HG03060 (cell line): ENCODE data around the gene VPS13C.

Experiments
- ATAC-seq: cut with Tn5 transposase; IDR thresholded peaks from one replicate; pipeline ENCODE4 v1.9.1; 2021; ENCODE audit warnings: low read depth, moderate number of reproducible peaks; ENCODE audit not compliant: unreplicated experiment

The VPS13C gene

DNA sequence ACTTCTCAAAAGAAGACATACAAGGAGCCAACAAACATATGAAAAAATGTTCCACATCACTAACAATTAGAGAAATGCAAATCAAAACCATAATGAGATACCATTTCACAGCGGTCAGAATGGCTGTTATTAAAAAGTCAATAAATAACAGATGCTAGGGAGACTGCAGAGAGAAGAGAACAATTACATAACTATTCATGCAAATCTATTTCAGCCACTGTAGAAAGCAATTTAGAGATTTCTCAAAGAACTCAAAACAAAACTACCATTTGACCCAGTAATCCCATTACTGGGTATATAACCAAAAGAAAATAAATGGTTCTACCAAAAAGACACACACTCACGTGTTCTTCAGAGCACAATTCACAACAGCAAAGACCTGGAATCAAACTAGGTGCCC lies 116.3 kb downstream of the VPS13C start:
- no peak for ATAC-seq

- ATAC-seq = no peak
Measured at GRCh38 chr15:61938249-61938648, 122.0 kb downstream of the VPS13C start.

GRCh38 chr15:61936528-61937195 lies 123.6 kb downstream of the VPS13C start:
- ATAC-seq = no peak

- ATAC-seq = no peak
Measured at GRCh38 chr15:61935493-61935892, 124.8 kb downstream of the VPS13C start.

DNA sequence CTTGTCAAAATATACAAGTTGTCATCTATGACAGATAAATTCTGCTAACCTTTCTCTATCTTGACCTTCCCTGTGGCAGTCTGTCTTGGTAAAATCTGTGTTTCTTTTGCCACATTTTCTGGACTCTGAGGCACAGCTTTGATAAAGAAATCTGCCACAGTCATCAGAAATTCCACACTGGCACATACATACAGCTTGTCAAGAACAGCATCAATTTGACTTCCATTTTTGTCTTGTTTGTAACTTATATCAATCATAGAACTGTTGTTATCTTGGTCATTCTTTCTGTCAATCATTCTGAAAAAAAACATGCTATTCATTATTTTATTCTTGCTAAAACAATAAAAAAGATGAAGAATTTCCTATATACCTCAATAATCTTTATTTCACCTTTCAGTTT lies 130.8 kb downstream of the VPS13C start:
- no peak for ATAC-seq

GRCh38 chr15:61923173-61923572 lies 137.1 kb downstream of the VPS13C start:
- no peak for ATAC-seq

GRCh38 chr15:61921093-61921492 lies 139.2 kb downstream of the VPS13C start:
- ATAC-seq = no peak

GRCh38 chr15:61917457-61917856 lies 142.8 kb downstream of the VPS13C start:
- ATAC-seq = no peak

DNA sequence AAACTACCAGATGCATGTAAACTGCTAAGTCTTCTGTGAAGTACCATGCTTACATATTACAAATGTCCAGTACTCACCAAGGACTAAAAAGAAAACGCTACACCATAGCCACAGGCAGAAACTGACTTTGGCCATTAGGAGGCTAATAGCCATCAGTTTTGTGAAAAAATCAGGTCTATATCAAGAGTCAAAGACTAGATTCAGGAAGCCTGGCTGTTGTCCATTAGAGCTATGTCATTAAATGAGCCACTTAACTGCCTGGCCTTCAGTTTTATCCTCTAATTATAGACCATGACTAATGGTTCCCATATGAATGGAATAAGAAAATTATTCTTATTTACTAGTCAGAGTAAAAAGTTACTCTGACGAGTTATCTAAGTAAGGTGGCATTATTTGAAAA lies 144.1 kb downstream of the VPS13C start:
- no peak for ATAC-seq

DNA sequence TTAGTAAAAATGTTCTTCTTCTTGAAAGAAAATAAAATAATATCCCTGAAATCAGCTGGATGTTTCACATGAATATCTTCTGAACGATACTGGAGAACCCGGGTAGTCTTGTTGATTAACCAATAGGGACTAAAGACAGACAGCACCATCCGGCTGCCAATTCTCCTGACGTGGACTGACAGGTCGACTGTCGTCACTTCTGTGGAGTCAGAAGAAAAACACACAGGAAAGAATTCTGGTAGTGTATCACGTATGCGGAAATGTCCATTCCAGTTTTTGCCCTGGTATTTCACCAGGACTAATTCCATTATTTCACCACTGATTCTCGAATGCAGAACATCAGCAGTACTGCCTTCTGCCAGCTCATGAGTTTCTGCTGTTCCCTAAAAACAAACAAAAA lies 144.6 kb downstream of the VPS13C start:
- no peak for ATAC-seq

GRCh38 chr15:61910839-61911369 lies 149.3 kb downstream of the VPS13C start:
- ATAC-seq = no peak

GRCh38 chr15:61908241-61908640 lies 152.0 kb downstream of the VPS13C start:
- no peak for ATAC-seq

DNA sequence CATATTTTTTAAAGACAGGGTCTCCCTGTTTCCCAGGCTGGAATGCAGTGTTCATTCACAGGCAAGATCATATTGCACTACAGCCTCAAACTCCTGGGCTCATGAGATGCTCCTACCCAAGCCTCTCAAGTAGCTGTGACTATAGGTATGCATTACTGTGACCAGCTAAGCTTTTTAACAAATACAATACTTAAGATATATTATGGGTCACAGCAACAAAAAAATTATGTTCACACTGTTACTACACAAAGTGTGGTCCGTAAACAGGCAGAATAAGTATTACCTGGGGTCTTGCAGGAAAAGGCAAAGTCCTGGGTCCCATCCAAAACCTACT lies 152.5 kb downstream of the VPS13C start:
- no peak for ATAC-seq

GRCh38 chr15:61906961-61907752 lies 153.1 kb downstream of the VPS13C start:
- no peak for ATAC-seq

DNA sequence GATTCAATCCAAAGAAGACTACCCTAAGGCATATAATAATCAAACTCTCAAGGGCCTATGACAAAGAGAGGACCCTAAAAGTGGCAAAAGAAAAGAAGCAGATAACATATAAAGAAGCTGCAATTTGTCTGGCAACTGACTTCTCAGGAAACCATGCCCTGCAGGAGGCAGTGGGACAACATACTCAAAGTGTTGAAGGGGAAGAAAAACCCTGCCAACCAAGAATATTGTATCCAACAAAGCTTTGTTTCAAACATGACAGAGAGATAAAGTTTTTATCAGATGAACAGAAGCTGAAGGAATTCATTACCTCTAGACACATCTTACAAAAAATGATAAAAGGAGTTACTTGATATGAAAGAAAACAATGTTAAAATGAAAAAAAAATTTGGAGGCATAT lies 167.1 kb downstream of the VPS13C start:
- no peak for ATAC-seq

DNA sequence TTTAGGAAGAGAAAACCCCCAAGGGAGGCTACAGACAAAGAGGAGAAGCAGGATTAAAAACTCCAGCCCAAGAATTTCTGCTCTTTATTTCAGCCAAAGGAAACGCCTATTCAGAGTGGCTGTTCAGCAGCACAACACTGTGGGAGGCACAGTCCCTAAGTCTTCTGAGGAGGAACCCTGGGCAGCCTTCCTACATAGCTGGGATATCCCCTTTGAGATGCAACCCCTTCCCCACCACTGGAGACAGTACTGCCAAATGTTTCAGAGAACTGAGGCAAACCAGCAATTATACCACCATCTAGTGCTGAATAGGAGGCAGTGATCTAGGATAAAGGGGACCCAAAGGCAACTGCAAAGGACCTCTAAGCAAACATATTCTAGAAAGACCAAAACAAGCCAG lies 168.1 kb downstream of the VPS13C start:
- no peak for ATAC-seq

- ATAC-seq = no peak
Measured at GRCh38 chr15:61890106-61890505, 170.1 kb downstream of the VPS13C start.

DNA sequence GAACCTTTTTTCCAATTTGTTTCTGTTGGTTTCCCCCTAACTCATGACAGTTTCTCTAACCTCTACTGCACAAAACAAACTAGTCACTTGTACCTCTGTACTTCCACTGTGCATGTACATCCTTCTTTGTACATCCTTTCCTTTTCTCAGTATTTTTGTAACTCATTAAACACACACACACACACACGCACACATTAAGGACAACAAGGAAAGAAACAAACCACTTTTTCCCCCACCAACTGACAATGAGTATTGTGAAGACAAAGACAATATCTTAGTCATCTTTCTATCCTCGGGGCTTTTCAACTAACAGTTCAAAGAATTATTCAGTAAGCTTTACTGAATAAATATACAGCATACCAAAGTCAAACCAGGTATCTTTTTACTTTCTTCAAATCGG lies 170.5 kb downstream of the VPS13C start:
- ATAC-seq = no peak

- ATAC-seq = no peak
Measured at GRCh38 chr15:61888074-61888780, 172.0 kb downstream of the VPS13C start.

DNA sequence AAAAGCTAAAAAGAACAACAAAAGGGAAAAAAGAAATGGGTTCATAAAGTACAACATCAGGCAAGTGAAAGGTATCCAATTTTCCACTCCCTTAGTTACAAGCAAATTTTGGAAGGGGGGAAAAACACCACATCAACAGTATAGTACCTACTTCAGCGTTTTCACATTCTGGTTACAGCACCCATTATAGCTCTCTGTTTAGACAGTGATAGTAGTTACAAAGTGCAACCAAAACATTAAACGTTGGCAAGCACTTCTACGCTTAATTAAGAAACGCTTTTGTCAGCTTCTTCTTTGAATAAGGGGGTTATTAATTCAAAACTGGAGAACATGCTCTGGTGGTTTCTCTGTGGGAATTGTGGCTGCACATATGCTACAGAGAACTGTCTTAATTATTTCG lies 180.2 kb downstream of the VPS13C start:
- ATAC-seq = no peak

DNA sequence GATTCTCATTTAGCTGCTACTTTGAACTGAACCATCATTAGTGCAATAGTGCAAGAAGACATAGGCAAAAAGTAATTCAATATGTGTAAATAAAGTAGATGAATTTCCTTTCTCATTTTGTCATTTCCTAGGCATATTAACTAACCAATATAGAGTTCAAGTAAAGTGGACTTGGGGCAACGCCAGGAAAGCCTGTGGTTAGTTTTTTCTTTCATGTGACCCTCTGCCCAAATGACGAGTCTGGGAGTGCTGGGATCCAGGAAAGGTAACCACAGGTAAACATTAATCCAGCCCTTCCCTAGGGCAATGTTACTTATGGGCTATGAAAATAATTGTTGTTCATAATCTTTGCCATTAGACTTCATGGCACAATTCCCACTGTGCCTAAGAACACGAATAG lies 181.0 kb downstream of the VPS13C start:
- no peak for ATAC-seq
